ENCODE data around the gene RAB3GAP2. TPM values are rescaled to one million over a fixed set of nuclear protein-coding genes. Genes with fewer than 3 reads are reported as not detected.

RAB3GAP2 gene
- total RNA-seq, 1 donor from 2014 or later, result 51.2 TPM

- Mint-ChIP-seq H3K9me3 (no peaks in the 10 kb centered on the region), H3K4me3 (no peak overlapping the region), H3K27me3 (no peaks in the 10 kb centered on the region), H3K36me3 (peaks cover 25% of the 10 kb centered on the region), H3K27ac (no peak overlapping the region), H3K4me1 (ENCODE audit: unreplicated experiment) (no peaks in the 10 kb centered on the region)
- TF ChIP-seq, protein P1, sequence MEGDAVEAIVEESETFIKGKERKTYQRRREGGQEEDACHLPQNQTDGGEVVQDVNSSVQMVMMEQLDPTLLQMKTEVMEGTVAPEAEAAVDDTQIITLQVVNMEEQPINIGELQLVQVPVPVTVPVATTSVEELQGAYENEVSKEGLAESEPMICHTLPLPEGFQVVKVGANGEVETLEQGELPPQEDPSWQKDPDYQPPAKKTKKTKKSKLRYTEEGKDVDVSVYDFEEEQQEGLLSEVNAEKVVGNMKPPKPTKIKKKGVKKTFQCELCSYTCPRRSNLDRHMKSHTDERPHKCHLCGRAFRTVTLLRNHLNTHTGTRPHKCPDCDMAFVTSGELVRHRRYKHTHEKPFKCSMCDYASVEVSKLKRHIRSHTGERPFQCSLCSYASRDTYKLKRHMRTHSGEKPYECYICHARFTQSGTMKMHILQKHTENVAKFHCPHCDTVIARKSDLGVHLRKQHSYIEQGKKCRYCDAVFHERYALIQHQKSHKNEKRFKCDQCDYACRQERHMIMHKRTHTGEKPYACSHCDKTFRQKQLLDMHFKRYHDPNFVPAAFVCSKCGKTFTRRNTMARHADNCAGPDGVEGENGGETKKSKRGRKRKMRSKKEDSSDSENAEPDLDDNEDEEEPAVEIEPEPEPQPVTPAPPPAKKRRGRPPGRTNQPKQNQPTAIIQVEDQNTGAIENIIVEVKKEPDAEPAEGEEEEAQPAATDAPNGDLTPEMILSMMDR (conservative IDR thresholded peaks at IDR 0.05), result no peak
- DNase-seq (ENCODE audit: extremely low spot score, unreplicated experiment), result no peak
Measured at GRCh38 chr1:220149742-220150141, 122.5 kb downstream of the RAB3GAP2 start.

DNA sequence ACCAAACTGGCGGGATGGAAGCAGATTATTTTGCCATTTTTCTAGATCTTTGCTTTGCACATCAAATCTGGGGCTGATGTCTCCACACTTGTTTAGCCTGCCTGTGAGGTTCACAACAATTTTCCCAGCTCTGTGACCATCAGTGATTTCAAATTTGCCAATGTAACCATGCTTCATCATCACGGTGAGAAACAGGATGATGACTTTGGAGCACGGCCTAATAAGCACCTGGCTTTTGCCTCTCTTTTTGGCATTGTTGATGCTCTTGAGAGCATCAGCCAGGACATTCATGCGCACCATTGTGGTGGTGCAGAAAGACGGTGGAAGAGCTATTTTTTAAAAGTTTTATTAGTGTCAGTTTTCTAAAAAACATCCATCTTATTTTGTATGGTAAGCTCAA, 128.2 kb downstream of the RAB3GAP2 start:
- no peaks in the 10 kb centered on the region for H3K4me1 Mint-ChIP-seq (ENCODE audit: unreplicated experiment)
- H3K27me3 Mint-ChIP-seq, result no peaks in the 10 kb centered on the region
- TF ChIP-seq, protein P1 (conservative IDR thresholded peaks at IDR 0.05), result no peak
- H3K9me3 Mint-ChIP-seq, result no peaks in the 10 kb centered on the region
- no peak overlapping the region for H3K27ac Mint-ChIP-seq
- H3K36me3 Mint-ChIP-seq, result peaks cover 38% of the 10 kb centered on the region
- no peak overlapping the region for H3K4me3 Mint-ChIP-seq
- no peak for DNase-seq (ENCODE audit: extremely low spot score, unreplicated experiment)

GRCh38 chr1:220139966-220140365, 132.3 kb downstream of the RAB3GAP2 start:
- Mint-ChIP-seq H3K4me3 (no peak overlapping the region), H3K36me3 (peaks cover 38% of the 10 kb centered on the region), H3K27ac (no peak overlapping the region), H3K4me1 (ENCODE audit: unreplicated experiment) (no peaks in the 10 kb centered on the region), H3K27me3 (no peaks in the 10 kb centered on the region), H3K9me3 (no peaks in the 10 kb centered on the region)
- TF ChIP-seq, protein P1 (conservative IDR thresholded peaks at IDR 0.05), result no peak
- no peak for DNase-seq (ENCODE audit: extremely low spot score, unreplicated experiment)

GRCh38 chr1:220137019-220137786, 135.1 kb downstream of the RAB3GAP2 start:
- H3K4me1 Mint-ChIP-seq (ENCODE audit: unreplicated experiment), result no peaks in the 10 kb centered on the region
- H3K36me3 Mint-ChIP-seq, result peaks cover 48% of the 10 kb centered on the region
- TF ChIP-seq, protein P1 (conservative IDR thresholded peaks at IDR 0.05), result no peak
- no peak for DNase-seq (ENCODE audit: extremely low spot score, unreplicated experiment)
- H3K27ac Mint-ChIP-seq, result no peak overlapping the region
- no peaks in the 10 kb centered on the region for H3K9me3 Mint-ChIP-seq
- no peaks in the 10 kb centered on the region for H3K27me3 Mint-ChIP-seq
- no peak overlapping the region for H3K4me3 Mint-ChIP-seq

DNA sequence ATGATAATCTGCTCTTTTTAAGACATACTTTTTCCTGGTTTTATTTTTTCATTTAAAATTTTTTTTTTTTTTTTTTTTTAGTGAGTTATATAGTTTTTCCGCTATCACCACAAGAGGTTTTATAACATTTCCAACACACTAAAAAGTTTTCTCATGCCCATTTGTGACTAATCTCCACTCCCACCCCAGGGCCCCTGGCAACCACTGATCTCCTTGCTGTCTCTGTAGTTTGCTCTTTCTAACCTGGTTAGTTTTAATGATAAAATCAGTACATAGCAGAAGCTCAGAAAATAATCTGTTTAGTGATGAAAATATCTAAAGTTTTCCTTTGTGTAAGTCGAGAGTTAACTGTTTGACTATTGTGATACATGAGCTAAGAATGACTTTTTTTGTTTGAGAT, 136.5 kb downstream of the RAB3GAP2 start:
- no peaks in the 10 kb centered on the region for H3K4me1 Mint-ChIP-seq (ENCODE audit: unreplicated experiment)
- no peak overlapping the region for H3K27ac Mint-ChIP-seq
- TF ChIP-seq, protein P1 (conservative IDR thresholded peaks at IDR 0.05), result no peak
- no peak for DNase-seq (ENCODE audit: extremely low spot score, unreplicated experiment)
- H3K9me3 Mint-ChIP-seq, result no peaks in the 10 kb centered on the region
- H3K27me3 Mint-ChIP-seq, result no peaks in the 10 kb centered on the region
- H3K4me3 Mint-ChIP-seq, result no peak overlapping the region
- H3K36me3 Mint-ChIP-seq, result peaks cover 40% of the 10 kb centered on the region
